A549 treated with dexamethasone at 1 μM for 4 hours (cell line): ENCODE data around the gene OR4B1. TPM values are rescaled to one million over a fixed set of nuclear protein-coding genes. Genes with fewer than 3 reads are reported as not detected.

Experiments
- total RNA-seq: library from RNA; stranded (reverse); fragments of 200-300 nt; extraction: Qiagen RNA extraction; gene quantifications from 5 replicates; pipeline ENCODE4 v1.2.3, GENCODE V29; 2022

The OR4B1 gene
- not detected in 5 replicates for total RNA-seq

GRCh38 chr11:48216510-48216909 is at the start of gene OR4B1:
TSS of gene OR4B1 (plus strand) at chr11:48216810. CDS start at chr11:48216810, 0 bp downstream.

GRCh38 chr11:48244804-48245203 is 28.2 kb downstream of the OR4B1 start, which contains the start of gene OR4X2:
TSS of gene OR4X2 (plus strand) at chr11:48245104. CDS start at chr11:48245104, 0 bp downstream.

DNA sequence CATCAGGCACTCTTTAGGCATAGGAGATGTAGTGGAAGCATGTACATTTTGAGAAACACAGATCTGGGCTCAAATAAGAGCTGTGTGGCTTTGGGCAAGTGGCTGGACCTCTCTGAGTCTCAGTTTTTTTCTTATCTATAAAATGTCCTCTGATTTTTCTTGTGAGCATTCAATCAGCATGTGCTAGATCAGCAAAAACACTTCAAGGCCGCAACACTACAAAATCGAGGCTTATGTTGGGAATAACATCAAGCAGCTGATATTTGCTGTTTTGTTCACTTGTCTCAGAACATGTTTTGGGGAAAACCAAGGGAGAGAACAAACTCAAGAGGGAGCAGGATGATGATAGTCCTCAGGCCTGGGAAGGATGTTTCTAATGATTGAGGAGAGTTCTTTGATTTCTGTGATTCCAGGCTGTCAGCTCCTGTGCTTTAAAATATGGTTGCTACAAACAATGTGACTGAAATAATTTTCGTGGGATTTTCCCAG is 46.9 kb downstream of the OR4B1 start, which contains the start of gene OR4X1:
Gene OR4X1, plus strand, starts transcription at position 439 of the 489 bp plus-strand sequence. Its CDS starts 0 bp downstream, at position 439.

Other genes starting within 250 kb of the OR4B1 start
- gene PTPRJ, start 236.3 kb upstream of the OR4B1 start, total RNA-seq, result 51.0 to 82.2 TPM (median 77.3 TPM) in 5 replicates
- gene OR4X2, start 28.3 kb downstream of the OR4B1 start, total RNA-seq, result not detected in 5 replicates
- not detected in 5 replicates for gene OR4X1, start 47.1 kb downstream of the OR4B1 start, total RNA-seq
- not detected in 5 replicates for gene OR4S1, start 89.4 kb downstream of the OR4B1 start, total RNA-seq
- gene OR4C3, start 108.1 kb downstream of the OR4B1 start, total RNA-seq, result not detected in 5 replicates
- gene OR4C5, start 149.7 kb downstream of the OR4B1 start, total RNA-seq, result not detected in 5 replicates